AG10803 (cell line): ENCODE measurements around the gene AKAP12.

Experiments
- DNase-seq: peaks from one replicate; pipeline ENCODE4 v3.0.0; 2010; ENCODE audit warnings: low read depth
- H3K4me3 ChIP-seq: 2 replicates; pipeline ENCODE4 v1.5.1; 2011; ENCODE audit warnings: mild to moderate bottlenecking, low read length, control low read depth
- TF ChIP-seq, protein P1 (sequence below): conservative IDR thresholded peaks from 2 replicates; pipeline ENCODE4 v1.5.1; 2011; ENCODE audit warnings: mild to moderate bottlenecking, low read length, control low read depth, inconsistent platforms

Gene AKAP12

DNA sequence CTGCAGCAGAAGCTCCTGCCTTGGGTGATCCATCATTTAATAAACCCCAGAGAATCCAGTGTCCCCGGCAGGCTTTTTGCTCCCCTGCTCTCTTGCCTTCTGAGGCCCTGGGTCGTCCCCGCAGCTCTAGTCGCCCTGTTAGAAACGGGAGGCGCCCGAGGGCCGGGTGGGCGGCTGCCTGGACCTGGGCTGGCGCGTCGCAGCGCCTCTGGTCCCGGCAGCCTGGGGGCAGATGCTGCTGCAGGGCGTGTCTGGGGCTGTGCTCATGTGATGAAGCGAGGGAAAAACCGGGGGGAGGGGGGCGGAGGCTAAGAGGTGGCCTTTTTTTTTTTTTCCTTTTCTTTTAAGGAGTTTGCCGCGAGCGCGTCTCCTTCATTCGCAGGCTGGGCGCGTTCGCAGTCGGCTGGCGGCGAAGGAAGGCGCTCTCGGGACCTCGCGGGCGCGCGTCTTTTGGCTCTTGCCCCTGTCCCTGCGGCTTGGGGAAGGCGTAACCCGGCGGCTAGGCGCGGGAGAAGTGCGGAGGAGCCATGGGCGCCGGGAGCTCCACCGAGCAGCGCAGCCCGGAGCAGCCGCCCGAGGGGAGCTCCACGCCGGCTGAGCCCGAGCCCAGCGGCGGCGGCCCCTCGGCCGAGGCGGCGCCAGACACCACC is 394 bp downstream of the AKAP12 start:
- peak overlapping the region; percentile 67 for H3K4me3 ChIP-seq
- TF ChIP-seq, protein P1, sequence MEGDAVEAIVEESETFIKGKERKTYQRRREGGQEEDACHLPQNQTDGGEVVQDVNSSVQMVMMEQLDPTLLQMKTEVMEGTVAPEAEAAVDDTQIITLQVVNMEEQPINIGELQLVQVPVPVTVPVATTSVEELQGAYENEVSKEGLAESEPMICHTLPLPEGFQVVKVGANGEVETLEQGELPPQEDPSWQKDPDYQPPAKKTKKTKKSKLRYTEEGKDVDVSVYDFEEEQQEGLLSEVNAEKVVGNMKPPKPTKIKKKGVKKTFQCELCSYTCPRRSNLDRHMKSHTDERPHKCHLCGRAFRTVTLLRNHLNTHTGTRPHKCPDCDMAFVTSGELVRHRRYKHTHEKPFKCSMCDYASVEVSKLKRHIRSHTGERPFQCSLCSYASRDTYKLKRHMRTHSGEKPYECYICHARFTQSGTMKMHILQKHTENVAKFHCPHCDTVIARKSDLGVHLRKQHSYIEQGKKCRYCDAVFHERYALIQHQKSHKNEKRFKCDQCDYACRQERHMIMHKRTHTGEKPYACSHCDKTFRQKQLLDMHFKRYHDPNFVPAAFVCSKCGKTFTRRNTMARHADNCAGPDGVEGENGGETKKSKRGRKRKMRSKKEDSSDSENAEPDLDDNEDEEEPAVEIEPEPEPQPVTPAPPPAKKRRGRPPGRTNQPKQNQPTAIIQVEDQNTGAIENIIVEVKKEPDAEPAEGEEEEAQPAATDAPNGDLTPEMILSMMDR: no peak
- peak; percentile 58 for DNase-seq

DNA sequence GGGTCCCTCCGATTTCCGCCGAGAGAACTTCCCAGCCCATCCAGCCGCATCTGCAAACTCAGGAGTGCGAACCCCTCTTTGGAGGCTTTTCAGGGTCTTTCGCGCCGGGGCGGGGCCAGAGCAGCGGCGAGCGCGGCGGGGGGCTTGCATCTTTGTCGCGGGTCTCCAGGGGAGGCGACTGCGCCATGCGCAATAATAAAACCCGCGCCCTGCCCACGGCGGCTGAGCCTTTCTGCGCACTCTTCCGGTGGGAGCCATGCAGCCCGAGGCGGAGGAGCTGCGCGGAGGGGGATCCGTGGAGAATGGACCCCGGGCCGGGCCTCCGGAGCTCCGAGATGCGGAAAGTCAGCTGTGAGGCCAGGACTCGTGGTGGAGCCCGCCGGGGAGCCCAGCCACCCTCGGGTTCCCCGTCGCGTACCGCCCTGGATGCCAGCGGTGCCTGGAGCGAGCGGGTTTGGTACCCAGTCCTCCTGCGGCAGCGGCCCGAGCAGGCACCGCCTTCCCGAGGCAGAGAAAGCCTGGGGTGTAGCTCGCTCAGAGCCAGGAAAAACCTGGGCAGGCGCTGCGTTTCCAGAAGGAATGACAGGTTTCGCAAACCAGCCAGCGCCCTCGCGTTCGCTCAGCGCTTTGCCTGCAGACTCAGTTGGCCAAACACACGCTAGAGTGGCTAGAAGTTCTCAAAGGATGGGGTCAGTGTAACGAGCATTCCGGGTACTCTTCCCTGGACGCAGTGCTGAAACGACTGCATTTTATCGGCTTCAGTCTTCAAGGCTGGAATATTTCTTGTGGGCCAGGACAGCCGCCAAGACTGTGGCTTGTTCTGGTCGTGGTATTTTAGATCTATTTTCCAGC is 1.2 kb downstream of the AKAP12 start:
- peak; percentile 68 for DNase-seq
- TF ChIP-seq, protein P1: no peak
- peak overlapping the region; percentile 67 for H3K4me3 ChIP-seq

DNA sequence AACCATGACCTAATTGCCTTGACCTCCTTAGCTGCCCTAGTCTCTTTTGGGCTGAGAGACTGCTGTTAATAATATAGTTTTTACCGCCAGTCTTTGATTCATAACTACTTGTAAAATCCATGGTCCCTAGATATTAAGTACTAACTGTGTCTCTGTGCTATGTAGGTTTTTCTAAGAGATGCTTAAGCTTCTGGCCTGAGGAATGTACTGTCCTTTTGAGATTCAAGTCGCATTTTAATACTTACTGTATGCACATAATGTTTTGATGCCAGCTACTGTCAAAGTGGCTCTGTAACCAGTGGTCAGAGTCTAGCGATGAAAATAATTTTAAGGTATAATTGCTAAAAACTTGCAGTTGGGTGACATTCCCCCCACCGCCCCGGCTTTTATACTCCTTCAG is 2.1 kb downstream of the AKAP12 start:
- TF ChIP-seq, protein P1: no peak
- H3K4me3 ChIP-seq: no peak overlapping the region
- DNase-seq: no peak

DNA sequence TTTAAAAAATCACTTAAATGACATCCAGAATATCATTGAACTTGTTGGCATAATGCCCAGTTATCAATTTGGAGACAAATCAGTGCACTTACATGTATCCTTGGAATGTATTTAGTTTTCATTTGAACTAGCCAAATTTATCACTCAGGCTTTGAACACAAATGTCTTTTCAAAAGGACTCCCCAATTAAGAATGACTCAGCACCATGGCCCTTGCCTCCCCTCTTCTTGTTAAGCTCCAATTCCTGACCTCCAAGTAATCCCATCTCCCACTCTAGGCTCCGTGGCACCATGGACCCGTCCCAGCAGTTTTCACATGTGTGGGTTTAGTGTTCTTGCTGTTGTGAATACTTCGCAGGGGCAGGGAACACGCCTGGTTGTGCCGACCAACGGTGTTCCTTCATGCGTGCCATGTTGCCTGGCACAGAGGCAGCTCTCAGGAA is 2.7 kb downstream of the AKAP12 start:
- TF ChIP-seq, protein P1: no peak
- DNase-seq: no peak
- no peak overlapping the region for H3K4me3 ChIP-seq

DNA sequence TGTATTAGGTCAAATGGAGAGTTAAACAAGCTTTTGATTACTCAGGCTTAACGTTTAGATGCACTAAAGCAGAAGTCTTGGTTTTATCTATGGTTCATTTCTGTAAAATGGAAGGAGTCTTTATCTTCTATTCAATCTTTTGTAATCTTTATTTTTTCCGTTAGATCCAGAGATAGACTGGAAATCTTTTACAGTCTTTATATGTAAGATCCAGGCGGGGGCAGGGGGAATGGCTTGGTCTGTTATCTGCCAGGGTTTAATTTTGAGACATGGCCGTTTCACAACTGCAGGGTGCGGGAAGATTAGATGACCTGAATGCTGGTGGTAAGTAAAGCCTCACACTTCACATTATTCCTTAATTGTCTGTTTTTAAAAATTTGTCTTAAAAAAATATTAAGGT is 3.7 kb downstream of the AKAP12 start:
- DNase-seq: no peak
- H3K4me3 ChIP-seq: no peak overlapping the region
- TF ChIP-seq, protein P1: no peak

DNA sequence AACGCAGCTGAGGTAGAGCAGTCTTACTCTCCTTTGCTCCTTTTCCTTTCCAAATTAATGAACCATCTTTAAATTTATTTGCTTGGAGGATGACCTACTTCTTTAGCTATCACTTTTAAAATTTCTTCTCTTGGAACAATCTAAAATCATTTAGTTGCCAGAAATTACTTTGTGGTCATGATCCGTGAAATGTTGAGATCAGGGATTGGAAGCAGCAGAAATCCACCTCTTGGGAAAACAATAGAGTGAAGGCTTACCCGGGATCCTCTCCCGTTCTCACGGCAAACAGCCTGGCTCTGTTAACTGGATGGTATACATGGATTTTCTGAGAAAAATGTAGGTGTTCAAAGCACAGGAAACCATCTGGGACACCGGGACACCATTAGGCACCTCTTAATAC is 7.7 kb downstream of the AKAP12 start:
- TF ChIP-seq, protein P1: no peak
- no peak overlapping the region for H3K4me3 ChIP-seq

DNA sequence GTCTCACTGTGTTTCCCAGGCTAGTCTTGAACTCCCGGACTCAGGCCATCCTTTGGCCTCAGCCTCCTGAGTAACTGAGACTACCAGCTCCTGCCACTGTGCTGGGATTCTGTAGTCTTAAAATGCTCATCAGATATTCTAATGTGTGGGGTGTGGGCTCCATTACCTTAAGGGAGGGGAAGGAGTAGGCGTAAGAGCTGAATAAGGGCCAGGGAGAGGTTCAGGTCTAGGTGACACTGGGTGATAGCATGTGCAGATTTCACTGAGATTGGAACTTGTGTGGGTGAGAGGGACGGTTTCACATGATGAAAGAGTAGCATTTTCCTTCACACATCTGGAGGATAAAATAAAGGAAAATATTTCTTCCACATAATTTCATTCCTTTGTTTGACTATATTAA is 8.5 kb downstream of the AKAP12 start:
- no peak overlapping the region for H3K4me3 ChIP-seq
- TF ChIP-seq, protein P1: no peak
- no peak for DNase-seq

More for the DNA sequence above, 7.7 kb downstream of the AKAP12 start:
- DNase-seq: no peak
